Caco-2 (cell line): ENCODE measurements around the gene ST6GALNAC3. TPM values are rescaled to one million over a fixed set of nuclear protein-coding genes. Genes with fewer than 3 reads are reported as not detected.

Experiments
- BruUV-seq: library from RNA; stranded (reverse); fragments of 400-500 nt; replicated peaks from 2 replicates; lab custom pipeline; 2021; lab: Mats Ljungman, UMichigan
- CTCF ChIA-PET: fragments of 300-600 bp; sonication (Branson Sonifier 250); formaldehyde crosslinking; loops from one replicate; lab custom pipeline; 2022; ENCODE audit warnings: antibody characterized with exemption; lab: Charles Lee
- POLR2A ChIA-PET: fragments of 300-600 bp; sonication (Branson Sonifier 250); formaldehyde crosslinking; loops from one replicate; lab custom pipeline; 2022; ENCODE audit warnings: antibody characterized with exemption; lab: Charles Lee
- DNase-seq, 2 experiments: peaks; one replicate each; pipeline versions ENCODE4 v3.0.0 to v3.0.0-alpha.2; 2020 to 2022
- H3K27me3 ChIP-seq: replicated peaks from 2 replicates; pipeline ENCODE4 v1.6.0; 2011; ENCODE audit warnings: low read length; ENCODE audit not compliant: control insufficient read depth, insufficient read depth
- H3K36me3 ChIP-seq: 2 replicates; pipeline ENCODE4 v1.5.1; 2011; ENCODE audit warnings: low read length; ENCODE audit not compliant: control insufficient read depth, insufficient read depth
- H3K4me1 ChIP-seq: fragments of 250-450 bp; sonication (Bioruptor Pico); 2 replicates; pipeline ENCODE4 v1.5.1; 2020; ENCODE audit warnings: mild to moderate bottlenecking
- H3K4me3 ChIP-seq: 2 replicates; pipeline ENCODE4 v1.5.1; 2011; ENCODE audit warnings: low read depth, mild to moderate bottlenecking, control low read depth, low read length
- H3K9me3 ChIP-seq: fragments of 250-450 bp; sonication (Bioruptor Pico); 2 replicates; pipeline ENCODE4 v1.5.1; 2020; ENCODE audit warnings: mild to moderate bottlenecking, moderate library complexity
- H3K27ac Mint-ChIP-seq: one replicate; pipeline ENCODE4 v1.8.0; 2022; ENCODE audit warnings: mixed read lengths; ENCODE audit not compliant: unreplicated experiment
- H3K27me3 Mint-ChIP-seq: one replicate; pipeline ENCODE4 v1.8.0; 2022; ENCODE audit warnings: mixed read lengths; ENCODE audit not compliant: insufficient read depth, unreplicated experiment
- H3K36me3 Mint-ChIP-seq: one replicate; pipeline ENCODE4 v1.8.0; 2022; ENCODE audit warnings: mild to moderate bottlenecking, mixed read lengths; ENCODE audit not compliant: insufficient read depth, unreplicated experiment
- H3K4me1 Mint-ChIP-seq: one replicate; pipeline ENCODE4 v1.8.0; 2022; ENCODE audit warnings: low read depth, mixed read lengths; ENCODE audit not compliant: unreplicated experiment
- H3K4me3 Mint-ChIP-seq: one replicate; pipeline ENCODE4 v1.8.0; 2022; ENCODE audit warnings: mild to moderate bottlenecking, moderate library complexity, mixed read lengths; ENCODE audit not compliant: unreplicated experiment
- H3K9me3 Mint-ChIP-seq: one replicate; pipeline ENCODE4 v1.8.0; 2022; ENCODE audit warnings: mixed read lengths; ENCODE audit not compliant: unreplicated experiment
- CTCF ChIP-seq, 2 experiments: fragments of 200-600 bp in 1 of 2; IDR thresholded peaks; 1 replicate in 1 of 2; 2 replicates in 1 of 2; pipeline versions ENCODE4 v1.5.1 to v1.8.0; 2011 to 2022; ENCODE audit warnings: antibody characterized with exemption in 1 of 2, control low read depth in 1 of 2, inconsistent platforms in 1 of 2, low read depth in 1 of 2, low read length in 1 of 2, mild to moderate bottlenecking in 1 of 2, moderate library complexity in 1 of 2; ENCODE audit not compliant: insufficient read depth in 1 of 2, severe bottlenecking in 1 of 2, unreplicated experiment in 1 of 2
- intact Hi-C: fragments of 100-400 bp; cut with micrococcal nuclease; formaldehyde crosslinking; loops from one replicate; pipeline ENCODE4 v1.10.0; 2022; ENCODE audit not compliant: unreplicated experiment
- total RNA-seq: library from RNA; stranded (reverse); gene quantifications from 2 replicates; pipeline ENCODE4 v1.2.3, GENCODE V29; 2022

The ST6GALNAC3 gene
- total RNA-seq, 1 experiment from 2014 or later: 16.0 TPM

- Mint-ChIP-seq H3K9me3 (no peaks in the 10 kb centered on the region), H3K27ac (no peak overlapping the region), H3K27me3 (peaks cover 8% of the 10 kb centered on the region), H3K36me3 (no peaks in the 10 kb centered on the region), H3K4me1 (no peaks in the 10 kb centered on the region), H3K4me3 (no peak overlapping the region)
- ChIA-PET POLR2A (no interaction called here), CTCF (no interaction called here)
- Histone ChIP-seq H3K27me3 (no peaks in the 10 kb centered on the region), H3K36me3 (no peaks in the 10 kb centered on the region), H3K4me3 (no peak overlapping the region), H3K9me3 (no peaks in the 10 kb centered on the region), H3K4me1 (peaks cover 4% of the 10 kb centered on the region; the same call in 1 of the 2 replicates)
- intact Hi-C loops: no loop called here
- no peak for DNase-seq
- TF ChIP-seq CTCF (IDR thresholded peaks at IDR 0.05; ENCODE audit: insufficient read depth in 1 of 2, low read depth in 1 of 2, low read length in 1 of 2, severe bottlenecking in 1 of 2, unreplicated experiment in 1 of 2): no peak
- no TSS peak for BruUV-seq
Observed at GRCh38 chr1:76674689-76675210, 600.2 kb downstream of the ST6GALNAC3 start.

- ChIA-PET POLR2A (no interaction called here), CTCF (no interaction called here)
- DNase-seq: no peak
- H3K36me3 Mint-ChIP-seq: no peaks in the 10 kb centered on the region
- Histone ChIP-seq H3K4me3 (no peak overlapping the region), H3K4me1 (peaks cover 4% of the 10 kb centered on the region; the same call in 1 of the 2 replicates), H3K27me3 (no peaks in the 10 kb centered on the region), H3K9me3 (no peaks in the 10 kb centered on the region), H3K36me3 (no peaks in the 10 kb centered on the region)
- no TSS peak for BruUV-seq
- H3K27ac Mint-ChIP-seq: no peak overlapping the region
- no peak for TF ChIP-seq CTCF (IDR thresholded peaks at IDR 0.05; ENCODE audit: insufficient read depth in 1 of 2, low read depth in 1 of 2, low read length in 1 of 2, severe bottlenecking in 1 of 2, unreplicated experiment in 1 of 2)
- peaks cover 8% of the 10 kb centered on the region for H3K27me3 Mint-ChIP-seq
- H3K4me3 Mint-ChIP-seq: no peak overlapping the region
- intact Hi-C loops: no loop called here
- H3K4me1 Mint-ChIP-seq: no peaks in the 10 kb centered on the region
- no peaks in the 10 kb centered on the region for H3K9me3 Mint-ChIP-seq
Observed at GRCh38 chr1:76677416-76678405, 603.2 kb downstream of the ST6GALNAC3 start.

- Mint-ChIP-seq H3K4me3 (no peak overlapping the region), H3K27me3 (peaks cover 8% of the 10 kb centered on the region), H3K9me3 (no peaks in the 10 kb centered on the region), H3K27ac (no peak overlapping the region), H3K36me3 (no peaks in the 10 kb centered on the region), H3K4me1 (no peaks in the 10 kb centered on the region)
- Histone ChIP-seq H3K4me3 (no peak overlapping the region), H3K27me3 (no peaks in the 10 kb centered on the region), H3K9me3 (no peaks in the 10 kb centered on the region), H3K36me3 (no peaks in the 10 kb centered on the region), H3K4me1 (no peaks in the 10 kb centered on the region)
- BruUV-seq: no TSS peak
- intact Hi-C loops: no loop called here
- no peak for TF ChIP-seq CTCF (IDR thresholded peaks at IDR 0.05; ENCODE audit: insufficient read depth in 1 of 2, low read depth in 1 of 2, low read length in 1 of 2, severe bottlenecking in 1 of 2, unreplicated experiment in 1 of 2)
- ChIA-PET POLR2A (no interaction called here), CTCF (no interaction called here)
- DNase-seq: no peak
Observed at GRCh38 chr1:76679534-76680152, 605.1 kb downstream of the ST6GALNAC3 start.
